GM12873 (cell line): Measurements from ENCODE around the gene TM6SF1.

ENCODE experiments used
- CTCF ChIP-seq: IDR thresholded peaks from 2 replicates; pipeline ENCODE4 v1.5.1; 2012; ENCODE audit warnings: low read depth, mild to moderate bottlenecking, moderate library complexity, low read length, control low read depth; ENCODE audit not compliant: insufficient read depth; ENCODE audit errors: missing control alignments

Gene TM6SF1

GRCh38 chr15:83106994-83107840 is at the start of gene TM6SF1:
TSS of gene TM6SF1 (plus strand) at chr15:83107645. CDS start at chr15:83107681, 36 bp downstream.
- TF ChIP-seq CTCF, result no peak

GRCh38 chr15:83057696-83058376 is 49.6 kb upstream of the TM6SF1 start:
- TF ChIP-seq CTCF, result no peak

GRCh38 chr15:83061680-83062079 is 45.8 kb upstream of the TM6SF1 start:
- no peak for TF ChIP-seq CTCF

GRCh38 chr15:83062768-83063180 is 44.7 kb upstream of the TM6SF1 start:
- TF ChIP-seq CTCF, result no peak

- no peak for TF ChIP-seq CTCF
These were observed 43.9 kb upstream of the TM6SF1 start for GRCh38 chr15:83063551-83063950.

- no peak for TF ChIP-seq CTCF
These were observed 42.6 kb upstream of the TM6SF1 start for GRCh38 chr15:83064859-83065258.

- no peak for TF ChIP-seq CTCF
These were observed 42.0 kb upstream of the TM6SF1 start for GRCh38 chr15:83065431-83065830.
